Measurements from ENCODE around the gene DCDC2. TPM values are rescaled to one million over a fixed set of nuclear protein-coding genes. Genes with fewer than 3 reads are reported as not detected.
A peak's percentile ranks its signal among the peaks of the same experiment; 100 is the strongest.

The DCDC2 gene
- total RNA-seq, 1 donor from 2014 or later: not detected

DNA sequence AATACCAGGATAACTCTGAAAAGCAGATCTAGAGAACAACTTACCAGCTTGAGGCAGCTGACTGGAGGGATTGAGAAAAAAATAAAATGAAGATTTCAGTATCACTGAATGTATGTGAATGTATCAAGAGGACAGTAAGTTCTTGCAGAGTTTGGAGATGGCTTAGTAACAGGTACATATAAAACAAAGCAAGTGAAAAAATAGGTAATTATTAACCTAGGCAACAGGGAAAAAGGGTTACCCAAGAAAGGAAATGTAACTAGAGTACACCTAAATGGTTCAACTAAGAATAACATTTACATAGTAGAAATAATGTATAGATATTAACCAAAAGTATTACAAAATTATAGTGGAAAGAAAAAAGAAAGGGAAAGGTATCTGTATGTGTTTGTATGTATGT is 164.5 kb downstream of the DCDC2 start:
- no peaks in the 10 kb centered on the region for H3K9me3 Mint-ChIP-seq (ENCODE audit: unreplicated experiment)
- H3K4me3 Mint-ChIP-seq (ENCODE audit: unreplicated experiment): no peak overlapping the region
- DNase-seq: no peak
- H3K27ac Mint-ChIP-seq (ENCODE audit: unreplicated experiment): no peak overlapping the region
- H3K36me3 Mint-ChIP-seq (ENCODE audit: unreplicated experiment): no peaks in the 10 kb centered on the region
- H3K4me1 Mint-ChIP-seq (ENCODE audit: low read depth, unreplicated experiment): peaks cover 10% of the 10 kb centered on the region
- no peaks in the 10 kb centered on the region for H3K27me3 Mint-ChIP-seq (ENCODE audit: unreplicated experiment)
- no peak for TF ChIP-seq CTCF (IDR thresholded peaks at IDR 0.05; ENCODE audit: partially characterized antibody, unreplicated experiment)

DNA sequence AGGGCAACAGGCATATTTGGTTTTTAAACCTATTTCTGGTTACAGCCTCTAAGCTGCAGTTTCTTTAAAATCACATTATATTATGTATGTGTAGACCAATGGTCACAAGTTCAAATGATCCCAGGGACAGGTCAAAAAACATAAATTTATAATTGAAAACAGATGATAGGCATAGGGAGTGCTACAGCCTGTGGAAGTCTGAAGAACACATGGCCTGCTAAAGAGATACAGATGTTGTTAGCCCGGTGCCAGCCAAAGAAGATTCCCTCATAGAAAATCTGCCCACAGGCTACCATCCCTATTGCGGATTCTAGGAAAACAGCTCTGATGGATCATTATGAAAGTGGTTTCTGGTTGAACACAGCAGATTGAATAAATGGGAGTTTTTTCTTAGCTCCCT is 166.5 kb downstream of the DCDC2 start:
- Mint-ChIP-seq H3K36me3 (ENCODE audit: unreplicated experiment) (no peaks in the 10 kb centered on the region), H3K4me3 (ENCODE audit: unreplicated experiment) (no peak overlapping the region), H3K27ac (ENCODE audit: unreplicated experiment) (no peak overlapping the region), H3K9me3 (ENCODE audit: unreplicated experiment) (no peaks in the 10 kb centered on the region), H3K4me1 (ENCODE audit: low read depth, unreplicated experiment) (peaks cover 10% of the 10 kb centered on the region), H3K27me3 (ENCODE audit: unreplicated experiment) (no peaks in the 10 kb centered on the region)
- no peak for DNase-seq
- no peak for TF ChIP-seq CTCF (IDR thresholded peaks at IDR 0.05; ENCODE audit: partially characterized antibody, unreplicated experiment)

DNA sequence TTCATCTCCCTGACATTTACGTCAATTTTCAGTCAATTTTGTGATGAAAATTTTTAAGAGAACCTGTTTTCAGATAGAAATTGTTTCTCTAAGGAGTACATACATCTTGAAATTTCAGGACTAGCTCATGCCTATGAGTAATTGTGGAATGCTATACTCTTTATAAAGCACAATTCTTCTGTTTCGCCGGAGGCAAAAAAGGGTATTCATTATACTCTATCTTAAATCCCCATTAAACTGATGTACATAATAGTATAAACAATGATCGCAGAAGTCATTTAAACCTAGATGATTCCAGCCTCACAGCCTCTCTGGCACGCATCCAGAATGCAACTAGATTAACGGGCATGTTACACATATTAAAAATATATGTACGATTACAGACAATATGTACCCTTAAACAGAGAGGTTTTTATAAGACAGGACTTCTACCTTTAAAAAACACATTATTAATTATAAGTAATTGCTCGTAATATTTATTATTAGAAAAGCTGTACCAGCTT is 169.2 kb downstream of the DCDC2 start:
- Mint-ChIP-seq H3K36me3 (ENCODE audit: unreplicated experiment) (no peaks in the 10 kb centered on the region), H3K4me1 (ENCODE audit: low read depth, unreplicated experiment) (peaks cover 10% of the 10 kb centered on the region), H3K27ac (ENCODE audit: unreplicated experiment) (no peak overlapping the region), H3K9me3 (ENCODE audit: unreplicated experiment) (no peaks in the 10 kb centered on the region), H3K4me3 (ENCODE audit: unreplicated experiment) (no peak overlapping the region), H3K27me3 (ENCODE audit: unreplicated experiment) (no peaks in the 10 kb centered on the region)
- TF ChIP-seq CTCF (IDR thresholded peaks at IDR 0.05; ENCODE audit: partially characterized antibody, unreplicated experiment): no peak
- no peak for DNase-seq

GRCh38 chr6:24187965-24188577 is 169.8 kb downstream of the DCDC2 start:
- H3K27ac Mint-ChIP-seq (ENCODE audit: unreplicated experiment): no peak overlapping the region
- TF ChIP-seq CTCF (IDR thresholded peaks at IDR 0.05; ENCODE audit: partially characterized antibody, unreplicated experiment): no peak
- no peak for DNase-seq
- no peak overlapping the region for H3K4me3 Mint-ChIP-seq (ENCODE audit: unreplicated experiment)
- no peaks in the 10 kb centered on the region for H3K9me3 Mint-ChIP-seq (ENCODE audit: unreplicated experiment)
- H3K4me1 Mint-ChIP-seq (ENCODE audit: low read depth, unreplicated experiment): peaks cover 10% of the 10 kb centered on the region
- no peaks in the 10 kb centered on the region for H3K27me3 Mint-ChIP-seq (ENCODE audit: unreplicated experiment)
- H3K36me3 Mint-ChIP-seq (ENCODE audit: unreplicated experiment): peaks cover 2% of the 10 kb centered on the region

DNA sequence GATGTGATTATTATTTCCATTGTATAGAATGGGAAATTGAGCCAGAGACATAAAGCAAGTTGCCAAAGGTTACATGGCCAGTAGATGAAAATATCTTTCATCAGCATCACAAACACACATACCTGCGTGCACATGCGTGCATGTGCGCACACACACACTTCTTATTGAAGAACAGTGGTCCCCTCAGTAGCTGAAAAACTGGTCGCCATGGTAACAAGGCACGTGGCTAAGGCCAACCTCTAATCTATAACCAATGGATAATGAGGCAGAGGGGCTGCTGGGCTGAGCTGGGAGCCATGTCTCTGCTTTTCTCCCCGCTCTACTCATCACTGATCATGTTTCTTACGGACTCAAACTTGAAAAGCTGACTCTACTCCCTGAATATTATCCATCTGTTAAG is 171.5 kb downstream of the DCDC2 start:
- TF ChIP-seq CTCF (IDR thresholded peaks at IDR 0.05; ENCODE audit: partially characterized antibody, unreplicated experiment): no peak
- Mint-ChIP-seq H3K36me3 (ENCODE audit: unreplicated experiment) (peaks cover 11% of the 10 kb centered on the region), H3K9me3 (ENCODE audit: unreplicated experiment) (no peaks in the 10 kb centered on the region), H3K4me3 (ENCODE audit: unreplicated experiment) (no peak overlapping the region), H3K27ac (ENCODE audit: unreplicated experiment) (no peak overlapping the region), H3K27me3 (ENCODE audit: unreplicated experiment) (no peaks in the 10 kb centered on the region), H3K4me1 (ENCODE audit: low read depth, unreplicated experiment) (peaks cover 7% of the 10 kb centered on the region)
- peak; percentile 17 for DNase-seq
